NCI-H146 (cell line): Measurements from ENCODE around the gene TCP11.

Experiments used
- DNase-seq: peaks from one replicate; lab custom pipeline; 2025; lab: John Stamatoyannopoulos, UW

TCP11 gene

DNA sequence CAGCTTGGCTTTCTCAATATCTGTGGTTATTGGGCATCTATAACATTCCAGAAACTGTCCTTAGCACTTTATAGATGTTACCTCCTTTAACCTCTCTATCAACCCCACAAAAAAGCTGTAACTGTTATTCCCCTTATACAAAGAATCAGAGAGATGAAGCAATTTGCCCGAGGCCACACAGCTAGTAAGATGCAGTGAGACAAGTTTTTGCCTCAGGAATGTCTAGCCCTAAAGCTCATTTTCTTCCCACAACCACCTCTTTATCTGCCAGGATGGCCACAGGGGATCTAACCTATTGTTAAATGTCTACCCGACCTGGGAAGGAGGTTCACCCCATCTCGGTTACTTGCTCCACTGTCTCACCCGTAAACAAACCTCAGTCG, 31.9 kb upstream of the TCP11 start:
- DNase-seq = no peak

DNA sequence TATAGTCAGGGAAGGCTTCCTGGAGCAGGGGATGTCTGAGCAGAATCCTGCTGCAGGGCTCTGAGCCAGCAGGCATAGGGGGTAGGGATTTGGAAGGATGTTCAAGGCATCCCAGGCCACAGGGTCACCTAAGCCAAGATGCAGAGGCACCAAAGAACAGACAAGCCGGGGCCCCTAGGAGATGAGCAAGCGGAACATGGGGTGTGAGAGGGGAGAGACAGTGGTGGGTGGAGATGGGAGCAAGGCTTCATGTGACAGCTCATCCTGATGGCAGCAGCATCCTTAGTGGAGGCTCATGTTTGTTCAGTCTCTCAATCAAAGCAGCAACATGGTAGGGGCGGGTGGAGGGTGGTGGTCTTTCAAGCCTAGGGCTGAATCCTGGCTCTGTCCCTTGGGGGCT, 29.8 kb upstream of the TCP11 start:
- DNase-seq = no peak

GRCh38 chr6:35170166-35170565, 29.0 kb upstream of the TCP11 start:
- no peak for DNase-seq

DNA sequence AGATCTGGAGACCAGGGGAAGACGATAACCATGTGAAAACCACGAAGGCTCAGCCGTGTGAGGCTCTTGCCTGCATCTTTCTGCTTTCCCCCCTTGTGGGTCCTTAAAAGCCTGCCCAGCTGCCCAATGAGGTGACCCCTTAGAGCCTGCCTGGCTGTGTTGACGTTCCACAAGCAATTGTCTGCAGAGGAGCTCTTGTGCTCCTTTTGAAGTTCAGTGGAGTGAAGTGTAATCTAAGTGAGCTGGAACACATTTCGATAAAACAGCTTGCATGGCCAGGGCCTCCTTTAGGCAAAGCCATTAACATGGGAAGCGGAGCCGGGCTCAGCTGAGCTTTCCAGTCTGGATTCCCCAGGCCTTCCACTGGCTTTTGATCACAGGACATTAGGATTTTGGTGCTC, 27.3 kb upstream of the TCP11 start:
- DNase-seq = no peak

- no peak for DNase-seq
Observed at GRCh38 chr6:35167505-35167904, 26.4 kb upstream of the TCP11 start.

DNA sequence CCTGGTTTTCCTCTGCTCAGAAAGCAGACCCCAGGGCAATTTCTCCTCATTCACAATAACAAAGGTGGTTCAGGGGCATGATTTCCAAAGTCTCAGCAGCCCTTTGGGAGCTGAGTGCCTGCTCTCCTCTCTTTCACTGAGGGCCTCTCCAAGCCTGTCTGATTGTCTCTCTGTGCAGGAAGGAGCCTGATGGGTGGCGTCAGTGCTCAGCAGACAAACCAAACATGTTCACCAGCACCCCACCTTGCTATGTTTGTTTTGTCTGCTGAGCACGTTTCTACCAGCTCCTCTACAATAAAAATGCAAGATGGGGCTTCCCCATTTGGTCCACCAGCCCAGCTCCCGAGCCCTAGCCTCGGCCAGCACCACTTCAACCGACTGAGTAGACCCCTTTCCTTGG, 25.4 kb upstream of the TCP11 start:
- peak; percentile 15 for DNase-seq

- no peak for DNase-seq
Observed at GRCh38 chr6:35166116-35166515, 25.0 kb upstream of the TCP11 start.

DNA sequence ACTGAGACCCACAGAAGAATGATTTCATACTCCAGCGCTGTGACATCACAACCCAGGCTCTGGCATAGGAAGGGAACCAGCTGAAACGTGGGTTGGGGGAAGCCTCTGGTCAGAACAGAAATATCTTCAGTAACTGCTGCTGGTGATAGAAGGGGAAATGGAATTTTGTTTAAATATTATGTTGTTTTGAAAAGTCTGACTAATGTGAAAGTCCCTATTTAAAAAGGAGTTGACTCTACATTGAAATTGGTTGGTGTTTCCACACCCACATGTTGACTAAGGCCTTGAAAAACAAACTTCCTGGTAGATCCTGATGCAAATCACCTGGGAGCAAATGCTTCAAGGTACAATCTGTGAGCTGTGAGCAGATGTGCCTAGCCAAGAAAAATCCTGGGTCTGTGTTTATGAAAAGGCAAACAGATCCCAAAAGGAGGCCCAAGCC, 24.5 kb upstream of the TCP11 start:
- no peak for DNase-seq

DNA sequence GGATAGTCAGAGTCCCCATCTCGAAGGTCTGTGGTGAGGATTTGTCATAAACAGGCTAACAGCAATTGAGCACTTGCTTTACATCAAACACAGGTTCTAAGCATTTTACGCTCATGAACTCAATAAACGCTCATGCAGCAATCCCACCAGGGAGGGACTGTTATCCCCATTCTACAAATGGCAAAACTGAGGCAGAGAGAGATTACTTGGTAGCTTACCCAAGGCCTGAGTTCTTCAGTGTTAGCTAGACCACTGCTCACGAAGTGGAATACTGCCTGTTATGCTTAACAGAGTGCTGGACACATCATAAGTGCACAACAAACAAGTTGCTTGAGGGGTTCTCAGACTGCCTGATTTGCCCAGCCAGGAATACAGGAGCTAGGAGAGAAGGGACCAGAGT, 23.7 kb upstream of the TCP11 start:
- DNase-seq = no peak

DNA sequence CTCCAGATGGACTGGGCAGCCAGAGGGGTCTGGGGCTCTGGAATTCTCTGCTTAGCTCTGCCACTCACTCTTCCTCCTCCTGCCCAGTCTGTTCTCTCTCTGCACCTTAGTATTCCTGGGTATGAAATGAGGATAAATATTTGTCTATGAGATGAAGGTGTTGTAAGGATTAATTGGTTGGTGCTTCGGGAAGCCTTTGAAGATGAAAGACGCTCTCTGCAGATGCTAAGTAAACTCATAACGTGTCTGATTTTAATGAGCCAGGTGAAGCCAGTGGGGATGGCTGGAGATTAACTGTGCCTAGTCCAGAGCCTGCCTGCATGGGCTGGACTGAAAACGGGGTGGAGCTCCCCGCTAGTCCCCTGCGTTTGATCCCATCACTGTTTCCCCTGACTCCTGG, 23.1 kb upstream of the TCP11 start:
- DNase-seq = no peak

DNA sequence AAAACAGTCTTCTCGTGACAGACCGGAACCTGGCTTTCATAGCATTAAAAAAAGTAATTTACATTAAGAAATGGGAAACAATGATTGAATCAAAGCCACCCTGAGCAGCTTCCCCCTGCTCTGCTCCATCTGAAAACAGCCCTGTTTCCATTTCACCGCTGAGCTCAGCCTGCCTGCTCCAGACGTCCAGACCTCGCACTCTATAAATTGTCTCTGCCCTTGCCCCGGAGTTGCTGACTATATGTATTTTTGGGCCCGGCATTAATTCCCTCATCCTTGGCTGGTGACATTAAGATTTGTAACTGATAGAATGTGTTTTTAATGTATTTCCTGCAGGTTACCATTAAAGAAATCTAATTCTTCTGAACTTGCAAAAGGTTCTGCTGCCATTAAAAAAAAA, 22.7 kb upstream of the TCP11 start:
- no peak for DNase-seq

DNA sequence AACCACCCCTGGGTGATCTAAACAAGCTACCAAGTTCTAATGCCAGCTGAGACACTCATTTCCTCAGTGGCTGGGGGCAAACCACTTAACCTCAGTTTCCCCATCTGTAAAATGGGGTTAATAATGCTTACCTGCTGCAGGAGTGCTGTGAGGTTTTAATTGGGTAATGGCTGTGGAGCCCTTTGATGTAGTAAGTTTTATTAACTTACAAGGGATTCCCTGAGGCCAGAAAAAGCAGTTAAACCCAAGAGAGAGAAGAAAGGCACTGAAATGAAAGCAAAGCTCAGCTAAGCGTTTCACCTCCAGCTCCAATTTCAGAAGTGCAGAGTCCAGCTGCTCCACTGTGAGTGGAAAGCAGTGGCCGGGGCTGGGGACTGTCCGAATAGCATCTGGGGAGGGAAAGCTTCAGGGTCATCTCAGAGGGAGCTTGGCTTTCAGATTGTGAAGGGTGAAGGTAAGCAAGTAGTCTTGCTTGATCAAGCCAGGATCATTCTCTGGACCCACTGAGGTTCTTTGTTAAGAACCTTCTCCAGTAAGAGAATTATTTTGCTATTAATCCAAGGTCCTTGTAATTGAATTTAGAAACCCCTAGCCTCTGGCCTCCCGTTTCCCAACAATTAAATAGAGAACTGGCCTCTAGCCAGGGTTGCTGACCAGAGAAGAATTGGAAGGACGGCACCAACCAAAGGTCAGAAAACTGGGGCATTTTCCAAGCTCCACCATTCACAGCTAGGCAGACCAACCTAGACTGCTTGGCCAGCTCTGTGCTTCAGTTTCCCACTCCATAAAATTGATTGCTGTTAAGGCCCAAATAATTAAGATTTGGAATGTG, 20.9 kb upstream of the TCP11 start:
- DNase-seq = no peak

DNA sequence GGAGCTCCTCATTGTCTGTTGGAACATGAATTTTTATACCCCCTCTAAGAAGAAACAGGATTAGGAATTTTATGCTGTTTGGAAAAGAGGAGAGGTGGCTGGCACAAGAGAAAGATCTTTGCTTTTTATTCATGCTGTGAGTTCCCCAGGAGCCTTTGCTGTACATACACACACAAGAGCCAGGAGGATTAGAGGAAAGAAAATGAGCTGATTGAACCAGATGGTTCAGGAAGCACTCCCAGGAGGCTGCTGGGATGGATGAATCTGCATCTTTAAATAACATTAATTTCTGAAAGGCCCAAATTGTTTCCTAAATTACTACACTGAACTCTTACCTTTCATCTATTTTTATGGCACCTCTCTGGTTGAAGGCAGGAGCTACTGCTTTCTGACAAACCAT, 20.1 kb upstream of the TCP11 start:
- no peak for DNase-seq

- DNase-seq = peak; percentile 12
Observed at GRCh38 chr6:35160642-35161041, 19.5 kb upstream of the TCP11 start.

- DNase-seq = no peak
Observed at GRCh38 chr6:35158520-35158919, 17.4 kb upstream of the TCP11 start.

- no peak for DNase-seq
Observed at GRCh38 chr6:35154947-35155346, 13.8 kb upstream of the TCP11 start.

DNA sequence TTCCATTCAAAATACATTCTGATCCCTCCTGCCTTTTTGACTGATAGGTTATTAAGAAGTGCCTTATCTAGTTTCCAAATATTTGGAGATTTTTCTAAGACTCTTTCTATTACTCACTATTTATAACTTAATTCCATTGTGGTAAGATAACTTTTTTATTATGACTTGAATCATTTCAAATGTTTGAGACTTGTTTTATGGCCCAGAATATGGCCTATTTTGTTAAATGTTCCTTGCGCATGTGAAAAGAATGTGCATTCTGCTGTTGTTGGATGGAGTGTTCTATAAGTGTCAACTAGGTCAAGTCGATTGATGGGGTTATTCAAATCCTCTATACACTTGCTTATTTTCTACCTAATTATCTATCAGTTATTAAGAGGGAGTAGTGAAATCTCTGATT, 13.1 kb upstream of the TCP11 start:
- DNase-seq = no peak

DNA sequence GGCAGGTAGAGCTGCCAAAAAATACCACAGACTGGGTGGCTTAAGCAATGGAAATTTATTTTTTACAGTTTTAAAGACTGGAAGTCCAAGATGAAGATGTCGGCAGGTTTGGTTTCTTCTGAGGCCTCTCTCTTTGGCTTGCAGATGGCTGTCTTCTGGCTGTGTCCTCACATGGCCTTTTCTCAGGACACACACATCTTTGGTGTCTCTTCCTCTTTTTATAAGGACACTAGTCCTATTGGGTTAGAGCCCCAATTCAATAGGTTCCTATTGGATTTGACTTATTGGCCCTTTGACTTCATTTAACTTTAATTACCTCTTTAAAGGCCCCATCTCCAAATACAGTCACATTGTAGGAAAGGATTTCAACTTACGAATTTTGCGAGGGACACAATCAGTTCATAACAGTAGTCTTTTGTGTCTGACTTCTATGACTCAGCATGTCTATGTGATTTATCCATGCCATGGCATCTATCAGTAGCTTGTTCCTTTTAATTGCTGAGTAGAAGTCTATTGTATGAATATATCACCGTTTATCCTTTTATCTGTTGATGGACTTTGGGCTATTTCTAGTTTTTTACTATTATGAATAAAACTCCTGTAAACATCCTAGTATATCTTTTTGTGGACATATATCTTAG, 11.0 kb upstream of the TCP11 start:
- DNase-seq = no peak

DNA sequence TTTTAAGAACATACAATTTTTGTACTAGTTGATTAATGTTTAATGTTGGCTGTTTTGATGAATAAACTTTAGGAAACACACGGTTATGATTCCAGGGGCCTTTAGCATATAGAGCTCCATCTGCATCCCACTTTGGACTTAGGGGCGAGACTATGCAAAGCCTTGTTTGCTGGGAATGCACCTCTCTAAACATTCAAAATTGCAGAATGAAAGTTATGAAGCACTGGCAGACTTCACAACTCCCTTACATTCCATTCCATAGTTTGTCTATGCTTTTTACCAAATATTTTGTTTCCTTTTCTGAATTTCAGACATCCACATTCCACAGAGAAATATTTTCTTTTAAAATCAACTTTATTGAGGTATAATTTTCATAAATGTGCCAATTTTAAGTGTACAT, 10.3 kb upstream of the TCP11 start:
- DNase-seq = no peak

DNA sequence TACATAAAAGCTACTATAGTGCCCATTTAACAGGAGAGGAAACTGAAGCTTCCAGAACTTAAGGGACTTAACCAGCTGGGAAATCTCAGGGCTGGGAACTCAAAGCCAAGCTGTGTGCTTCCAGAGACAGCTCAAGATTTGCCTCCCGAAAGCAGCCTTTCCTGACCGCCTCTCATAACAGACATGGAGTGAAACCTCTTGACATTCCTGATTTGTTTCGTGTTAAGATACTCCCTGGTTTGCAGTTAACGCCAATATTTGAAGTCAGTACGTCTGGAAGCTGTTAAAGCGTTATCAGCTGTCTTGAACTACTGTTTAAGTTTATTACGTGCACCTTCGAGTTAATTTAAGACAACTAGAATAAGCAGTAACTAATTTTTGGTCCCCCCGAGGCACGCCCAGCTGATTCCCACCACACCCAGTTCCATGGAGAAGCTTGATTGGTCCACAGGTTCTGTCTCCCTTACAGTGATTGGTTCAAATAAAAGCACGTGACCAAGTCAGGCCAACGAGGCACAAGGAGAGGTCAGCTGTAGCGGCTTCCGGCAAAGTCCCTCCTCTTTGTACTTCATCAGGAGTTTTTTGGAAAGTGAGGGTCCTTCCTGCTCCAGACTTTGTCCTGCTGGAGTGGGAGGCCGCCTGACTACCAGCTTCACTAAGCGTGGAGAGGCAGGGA, 8.9 kb upstream of the TCP11 start:
- DNase-seq = no peak

DNA sequence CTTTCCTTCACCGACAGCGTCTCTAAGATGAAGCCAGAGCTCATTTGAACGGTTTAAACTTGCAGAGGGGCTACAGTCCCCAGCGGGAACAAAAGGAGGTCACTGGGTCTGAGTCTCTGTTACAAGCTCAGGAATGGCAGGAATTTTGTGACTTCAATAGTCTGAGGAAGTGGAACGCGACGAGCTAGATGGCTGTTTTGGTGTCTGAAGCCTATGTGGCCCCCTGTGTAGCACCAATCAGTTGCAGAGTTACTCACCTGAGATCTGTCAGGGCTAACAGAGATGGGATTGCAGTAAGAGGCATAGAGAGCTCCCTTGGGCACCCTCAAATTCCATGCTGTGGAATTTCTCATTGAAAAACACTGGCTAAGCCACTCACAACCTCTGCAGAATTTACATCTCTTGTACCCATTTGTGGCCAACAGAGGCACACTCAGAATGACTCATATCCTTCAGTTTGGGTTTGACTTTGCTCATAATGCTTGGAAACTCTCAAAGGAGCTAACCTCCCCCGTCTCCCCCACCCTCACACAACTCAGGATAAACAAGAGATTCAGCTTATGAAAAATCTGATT, 7.1 kb upstream of the TCP11 start:
- DNase-seq = no peak

DNA sequence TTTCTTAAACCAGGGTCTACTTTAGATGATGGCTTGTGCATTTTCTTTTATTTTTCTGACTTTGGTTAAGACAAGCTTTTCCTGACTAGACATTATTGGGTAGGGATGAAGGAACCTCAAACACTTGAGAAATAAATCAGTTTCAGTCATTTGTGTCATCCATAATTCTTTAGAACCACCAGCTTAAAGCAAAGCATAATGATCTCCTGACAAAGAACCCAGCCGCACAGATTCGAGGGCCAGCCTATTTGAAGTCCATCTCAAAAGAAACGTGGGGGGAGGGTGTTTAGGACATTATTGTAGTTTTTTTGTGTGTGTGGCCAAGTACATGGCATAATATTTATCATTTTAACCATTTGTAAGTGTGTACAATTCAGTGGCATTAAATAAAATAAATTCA, 6.3 kb upstream of the TCP11 start:
- DNase-seq = no peak

DNA sequence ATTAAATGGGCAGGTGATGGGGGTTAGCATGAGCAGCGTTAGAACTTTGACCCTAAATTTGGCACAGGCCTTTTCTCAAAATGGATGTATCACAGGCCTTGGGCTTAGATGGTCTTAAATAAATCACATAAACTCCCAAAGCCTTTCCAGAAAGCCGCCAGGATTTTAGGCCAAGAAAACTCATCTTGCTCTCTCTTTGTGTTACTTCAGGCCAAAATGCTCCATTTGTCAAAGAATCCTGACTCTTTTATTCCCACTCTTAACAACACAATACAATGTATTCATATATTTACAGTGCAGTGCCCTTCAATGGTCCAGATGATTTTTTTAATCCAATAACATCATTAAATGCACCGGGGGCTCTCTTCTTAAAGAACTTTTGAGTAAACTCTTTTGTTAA, 5.9 kb upstream of the TCP11 start:
- DNase-seq = no peak
